Caco-2 (cell line): ENCODE data around the gene CASP5. TPM values are rescaled to one million over a fixed set of nuclear protein-coding genes. Genes with fewer than 3 reads are reported as not detected.

Experiments used
- BruUV-seq: library from RNA; stranded (reverse); fragments of 400-500 nt; replicated peaks from 2 replicates; lab custom pipeline; 2021; lab: Mats Ljungman, UMichigan
- CTCF ChIA-PET: fragments of 300-600 bp; sonication (Branson Sonifier 250); formaldehyde crosslinking; loops from one replicate; lab custom pipeline; 2022; ENCODE audit warnings: antibody characterized with exemption; lab: Charles Lee
- POLR2A ChIA-PET: fragments of 300-600 bp; sonication (Branson Sonifier 250); formaldehyde crosslinking; loops from one replicate; lab custom pipeline; 2022; ENCODE audit warnings: antibody characterized with exemption; lab: Charles Lee
- DNase-seq, 2 experiments: peaks; one replicate each; pipeline versions ENCODE4 v3.0.0 to v3.0.0-alpha.2; 2020 to 2022
- H3K27me3 ChIP-seq: replicated peaks from 2 replicates; pipeline ENCODE4 v1.6.0; 2011; ENCODE audit warnings: low read length; ENCODE audit not compliant: control insufficient read depth, insufficient read depth
- H3K36me3 ChIP-seq: 2 replicates; pipeline ENCODE4 v1.5.1; 2011; ENCODE audit warnings: low read length; ENCODE audit not compliant: control insufficient read depth, insufficient read depth
- H3K4me1 ChIP-seq: fragments of 250-450 bp; sonication (Bioruptor Pico); 2 replicates; pipeline ENCODE4 v1.5.1; 2020; ENCODE audit warnings: mild to moderate bottlenecking
- H3K4me3 ChIP-seq: 2 replicates; pipeline ENCODE4 v1.5.1; 2011; ENCODE audit warnings: low read depth, mild to moderate bottlenecking, control low read depth, low read length
- H3K9me3 ChIP-seq: fragments of 250-450 bp; sonication (Bioruptor Pico); 2 replicates; pipeline ENCODE4 v1.5.1; 2020; ENCODE audit warnings: mild to moderate bottlenecking, moderate library complexity
- H3K27ac Mint-ChIP-seq: one replicate; pipeline ENCODE4 v1.8.0; 2022; ENCODE audit warnings: mixed read lengths; ENCODE audit not compliant: unreplicated experiment
- H3K27me3 Mint-ChIP-seq: one replicate; pipeline ENCODE4 v1.8.0; 2022; ENCODE audit warnings: mixed read lengths; ENCODE audit not compliant: insufficient read depth, unreplicated experiment
- H3K36me3 Mint-ChIP-seq: one replicate; pipeline ENCODE4 v1.8.0; 2022; ENCODE audit warnings: mild to moderate bottlenecking, mixed read lengths; ENCODE audit not compliant: insufficient read depth, unreplicated experiment
- H3K4me1 Mint-ChIP-seq: one replicate; pipeline ENCODE4 v1.8.0; 2022; ENCODE audit warnings: low read depth, mixed read lengths; ENCODE audit not compliant: unreplicated experiment
- H3K4me3 Mint-ChIP-seq: one replicate; pipeline ENCODE4 v1.8.0; 2022; ENCODE audit warnings: mild to moderate bottlenecking, moderate library complexity, mixed read lengths; ENCODE audit not compliant: unreplicated experiment
- H3K9me3 Mint-ChIP-seq: one replicate; pipeline ENCODE4 v1.8.0; 2022; ENCODE audit warnings: mixed read lengths; ENCODE audit not compliant: unreplicated experiment
- CTCF ChIP-seq, 2 experiments: fragments of 200-600 bp in 1 of 2; IDR thresholded peaks; 1 replicate in 1 of 2; 2 replicates in 1 of 2; pipeline versions ENCODE4 v1.5.1 to v1.8.0; 2011 to 2022; ENCODE audit warnings: antibody characterized with exemption in 1 of 2, control low read depth in 1 of 2, inconsistent platforms in 1 of 2, low read depth in 1 of 2, low read length in 1 of 2, mild to moderate bottlenecking in 1 of 2, moderate library complexity in 1 of 2; ENCODE audit not compliant: insufficient read depth in 1 of 2, severe bottlenecking in 1 of 2, unreplicated experiment in 1 of 2
- intact Hi-C: fragments of 100-400 bp; cut with micrococcal nuclease; formaldehyde crosslinking; loops from one replicate; pipeline ENCODE4 v1.10.0; 2022; ENCODE audit not compliant: unreplicated experiment
- total RNA-seq: library from RNA; stranded (reverse); gene quantifications from 2 replicates; pipeline ENCODE4 v1.2.3, GENCODE V29; 2022

The CASP5 gene
- total RNA-seq, 1 experiment from 2014 or later, result 1.4 TPM

GRCh38 chr11:105033781-105034180 is 10.8 kb upstream of the CASP5 start:
- Histone ChIP-seq H3K4me3 (no peak overlapping the region), H3K4me1 (no peaks in the 10 kb centered on the region), H3K27me3 (no peaks in the 10 kb centered on the region), H3K36me3 (no peaks in the 10 kb centered on the region), H3K9me3 (no peaks in the 10 kb centered on the region)
- peaks cover 16% of the 10 kb centered on the region for H3K9me3 Mint-ChIP-seq
- H3K27ac Mint-ChIP-seq, result no peak overlapping the region
- intact Hi-C loops, result no loop called here
- no peak overlapping the region for H3K4me3 Mint-ChIP-seq
- H3K27me3 Mint-ChIP-seq, result no peaks in the 10 kb centered on the region
- H3K36me3 Mint-ChIP-seq, result no peaks in the 10 kb centered on the region
- ChIA-PET CTCF (no interaction called here), POLR2A (no interaction called here)
- no peak for DNase-seq
- no TSS peak for BruUV-seq
- H3K4me1 Mint-ChIP-seq, result peaks cover 6% of the 10 kb centered on the region
- TF ChIP-seq CTCF (IDR thresholded peaks at IDR 0.05; ENCODE audit: insufficient read depth in 1 of 2, low read depth in 1 of 2, low read length in 1 of 2, severe bottlenecking in 1 of 2, unreplicated experiment in 1 of 2), result no peak

- Mint-ChIP-seq H3K4me1 (peaks cover 6% of the 10 kb centered on the region), H3K27ac (no peak overlapping the region), H3K27me3 (no peaks in the 10 kb centered on the region), H3K4me3 (no peak overlapping the region), H3K9me3 (peaks cover 13% of the 10 kb centered on the region), H3K36me3 (no peaks in the 10 kb centered on the region)
- H3K36me3 ChIP-seq, result no peaks in the 10 kb centered on the region
- H3K4me3 ChIP-seq, result no peak overlapping the region
- no peaks in the 10 kb centered on the region for H3K4me1 ChIP-seq
- intact Hi-C loops, result no loop called here
- POLR2A ChIA-PET, result no interaction called here
- no peaks in the 10 kb centered on the region for H3K9me3 ChIP-seq
- CTCF ChIA-PET, result no interaction called here
- no TSS peak for BruUV-seq
- DNase-seq, result no peak
- H3K27me3 ChIP-seq, result no peaks in the 10 kb centered on the region
- TF ChIP-seq CTCF (IDR thresholded peaks at IDR 0.05; ENCODE audit: insufficient read depth in 1 of 2, low read depth in 1 of 2, low read length in 1 of 2, severe bottlenecking in 1 of 2, unreplicated experiment in 1 of 2), result no peak
Observed at GRCh38 chr11:105033343-105033742, 10.4 kb upstream of the CASP5 start.

GRCh38 chr11:105032495-105032894 is 9.5 kb upstream of the CASP5 start:
- intact Hi-C loops, result no loop called here
- POLR2A ChIA-PET, result no interaction called here
- Mint-ChIP-seq H3K36me3 (no peaks in the 10 kb centered on the region), H3K27me3 (no peaks in the 10 kb centered on the region), H3K4me3 (no peak overlapping the region), H3K27ac (no peak overlapping the region), H3K4me1 (peaks cover 6% of the 10 kb centered on the region), H3K9me3 (peaks cover 12% of the 10 kb centered on the region)
- Histone ChIP-seq H3K4me3 (no peak overlapping the region), H3K36me3 (no peaks in the 10 kb centered on the region), H3K9me3 (no peaks in the 10 kb centered on the region), H3K27me3 (no peaks in the 10 kb centered on the region), H3K4me1 (no peaks in the 10 kb centered on the region)
- TF ChIP-seq CTCF (IDR thresholded peaks at IDR 0.05; ENCODE audit: insufficient read depth in 1 of 2, low read depth in 1 of 2, low read length in 1 of 2, severe bottlenecking in 1 of 2, unreplicated experiment in 1 of 2), result no peak
- CTCF ChIA-PET, result no interaction called here
- DNase-seq, result no peak
- BruUV-seq, result no TSS peak
